Subcutaneous abdominal adipose tissue (tissue), 5 donors: ENCODE measurements around the gene DSG1.
A peak's percentile ranks its signal among the peaks of the same experiment; 100 is the strongest.

ENCODE experiments used
- H3K27ac ChIP-seq: one replicate; pipeline ENCODE4 v1.7.0; 2013; ENCODE audit warnings: low read depth, mild to moderate bottlenecking, inconsistent platforms, low read length, moderate library complexity
- H3K27me3 ChIP-seq, 5 donors: one replicate each; pipeline ENCODE4 v1.7.0; 2013; ENCODE audit warnings: low read length in 5 of 5, inconsistent platforms in 1 of 5; ENCODE audit not compliant: control insufficient read depth in 5 of 5, insufficient read depth in 4 of 5
- H3K36me3 ChIP-seq, 5 donors: one replicate each; pipeline ENCODE4 v1.7.0; 2013; ENCODE audit warnings: low read length in 5 of 5; ENCODE audit not compliant: control insufficient read depth in 5 of 5, insufficient read depth in 5 of 5
- H3K4me1 ChIP-seq, 5 donors: one replicate each; pipeline ENCODE4 v1.7.0; 2013; ENCODE audit warnings: low read length in 5 of 5, mild to moderate bottlenecking in 3 of 5, moderate library complexity in 1 of 5; ENCODE audit not compliant: control insufficient read depth in 5 of 5, insufficient read depth in 5 of 5
- H3K4me3 ChIP-seq, 5 donors: one replicate each; pipeline ENCODE4 v1.7.0; 2013; ENCODE audit warnings: low read length in 5 of 5, low read depth in 1 of 5
- H3K9ac ChIP-seq, 5 donors: one replicate each; pipeline ENCODE4 v1.7.0; 2013; ENCODE audit warnings: low read length in 5 of 5, mild to moderate bottlenecking in 4 of 5, moderate library complexity in 3 of 5
- H3K9me3 ChIP-seq, 5 donors: one replicate each; pipeline ENCODE4 v1.7.0; 2013; ENCODE audit warnings: low read length in 5 of 5; ENCODE audit not compliant: control insufficient read depth in 5 of 5
- donor health status: healthy.
- donor health status: healthy.
- donor health status: healthy.
- donor health status: healthy.
- donor health status: healthy.

DSG1 gene

GRCh38 chr18:31317860-31318259 lies at the start of gene DSG1:
Gene DSG1, plus strand, starts transcription at chr18:31318160. Its CDS starts 141 bp downstream, at chr18:31318301.
- H3K4me1 ChIP-seq = no peaks in the 10 kb centered on the region
- no peak within 1 kb of the TSS for H3K9ac ChIP-seq
- H3K4me3 ChIP-seq = no peak within 1 kb of the TSS
- no peaks in the 10 kb centered on the region for H3K36me3 ChIP-seq
- no peak within 1 kb of the TSS for H3K27ac ChIP-seq
- H3K27me3 ChIP-seq = no peaks in the 10 kb centered on the region
- H3K9me3 ChIP-seq = no peaks in the 10 kb centered on the region

GRCh38 chr18:31268985-31269406 lies 49.0 kb upstream of the DSG1 start:
- Histone ChIP-seq H3K4me3 (no peak overlapping the region), H3K27ac (no peak overlapping the region), H3K27me3 (no peaks in the 10 kb centered on the region), H3K36me3 (no peaks in the 10 kb centered on the region), H3K9ac (no peak overlapping the region), H3K4me1 (peaks cover 0 to 14% (median 0%) of the 10 kb centered on the region in 5 donors), H3K9me3 (no peaks in the 10 kb centered on the region)

- no peak overlapping the region for H3K27ac ChIP-seq
Observed at GRCh38 chr18:31269566-31269965, 48.4 kb upstream of the DSG1 start.

GRCh38 chr18:31270578-31270977 lies 47.4 kb upstream of the DSG1 start:
- Histone ChIP-seq H3K27ac (no peak overlapping the region), H3K4me3 (no peak overlapping the region), H3K27me3 (no peaks in the 10 kb centered on the region), H3K9ac (no peak overlapping the region), H3K4me1 (peaks cover 2 to 28% (median 3%) of the 10 kb centered on the region in 5 donors), H3K9me3 (no peaks in the 10 kb centered on the region), H3K36me3 (no peaks in the 10 kb centered on the region)

More at GRCh38 chr18:31269566-31269965, 48.4 kb upstream of the DSG1 start:
- Histone ChIP-seq H3K9ac (no peak overlapping the region), H3K36me3 (no peaks in the 10 kb centered on the region), H3K4me1 (peaks cover 0 to 19% (median 2%) of the 10 kb centered on the region in 5 donors), H3K9me3 (no peaks in the 10 kb centered on the region), H3K27me3 (no peaks in the 10 kb centered on the region), H3K4me3 (no peak overlapping the region)

- no peak overlapping the region for H3K4me3 ChIP-seq
- H3K27ac ChIP-seq = peak overlapping the region; percentile 9
- H3K27me3 ChIP-seq = no peaks in the 10 kb centered on the region
- no peaks in the 10 kb centered on the region for H3K9me3 ChIP-seq
- no peak overlapping the region for H3K9ac ChIP-seq
- no peaks in the 10 kb centered on the region for H3K36me3 ChIP-seq
- peaks cover 1 to 27% (median 3%) of the 10 kb centered on the region in 5 donors for H3K4me1 ChIP-seq
Observed at GRCh38 chr18:31273812-31274527, 44.0 kb upstream of the DSG1 start.

- Histone ChIP-seq H3K4me1 (peaks cover 0 to 22% (median 3%) of the 10 kb centered on the region in 5 donors), H3K36me3 (no peaks in the 10 kb centered on the region), H3K4me3 (no peak overlapping the region), H3K27me3 (no peaks in the 10 kb centered on the region), H3K9me3 (no peaks in the 10 kb centered on the region), H3K27ac (peak overlapping the region; percentile 34), H3K9ac (no peak overlapping the region)
Observed at GRCh38 chr18:31274931-31275330, 43.0 kb upstream of the DSG1 start.

GRCh38 chr18:31275722-31276463 lies 42.1 kb upstream of the DSG1 start:
- H3K4me3 ChIP-seq = no peak overlapping the region
- H3K27me3 ChIP-seq = no peaks in the 10 kb centered on the region
- no peaks in the 10 kb centered on the region for H3K36me3 ChIP-seq
- no peak overlapping the region for H3K9ac ChIP-seq
- no peaks in the 10 kb centered on the region for H3K9me3 ChIP-seq
- peak overlapping the region; percentile 34 for H3K27ac ChIP-seq
- peaks cover 0 to 22% (median 3%) of the 10 kb centered on the region in 5 donors for H3K4me1 ChIP-seq

GRCh38 chr18:31278609-31279071 lies 39.3 kb upstream of the DSG1 start:
- no peak overlapping the region for H3K4me3 ChIP-seq
- no peaks in the 10 kb centered on the region for H3K36me3 ChIP-seq
- no peak overlapping the region for H3K27ac ChIP-seq
- H3K27me3 ChIP-seq = no peaks in the 10 kb centered on the region
- peaks cover 0 to 22% (median 3%) of the 10 kb centered on the region in 5 donors for H3K4me1 ChIP-seq
- H3K9me3 ChIP-seq = no peaks in the 10 kb centered on the region
- no peak overlapping the region for H3K9ac ChIP-seq

- H3K4me1 ChIP-seq = peaks cover 0 to 7% (median 0%) of the 10 kb centered on the region in 5 donors
- H3K36me3 ChIP-seq = no peaks in the 10 kb centered on the region
- no peak overlapping the region for H3K4me3 ChIP-seq
- H3K27ac ChIP-seq = no peak overlapping the region
- H3K9me3 ChIP-seq = no peaks in the 10 kb centered on the region
- no peaks in the 10 kb centered on the region for H3K27me3 ChIP-seq
- H3K9ac ChIP-seq = no peak overlapping the region
Observed at GRCh38 chr18:31280502-31280901, 37.5 kb upstream of the DSG1 start.

GRCh38 chr18:31281437-31281836 lies 36.5 kb upstream of the DSG1 start:
- H3K4me3 ChIP-seq = no peak overlapping the region
- no peaks in the 10 kb centered on the region for H3K9me3 ChIP-seq
- no peaks in the 10 kb centered on the region for H3K4me1 ChIP-seq
- H3K27me3 ChIP-seq = no peaks in the 10 kb centered on the region
- H3K36me3 ChIP-seq = no peaks in the 10 kb centered on the region
- no peak overlapping the region for H3K9ac ChIP-seq
- H3K27ac ChIP-seq = no peak overlapping the region
